ENCODE results near the gene SAMD8.

GRCh38 chr10:75181073-75181472 lies 69.6 kb downstream of the SAMD8 start:
- TF ChIP-seq REST (IDR thresholded peaks at IDR 0.05; ENCODE audit: insufficient read depth in 1 of 2, low read depth in 2 of 2, low read length in 1 of 2) (no peak), CTCF (IDR thresholded peaks at IDR 0.05) (no peak), POLR2AphosphoS5 (IDR thresholded peaks at IDR 0.05; ENCODE audit: low read depth, low read length) (no peak)

All from Panc1 (cell line).